ENCODE results near the gene HNRNPU. TPM values are rescaled to one million over a fixed set of nuclear protein-coding genes. Genes with fewer than 3 reads are reported as not detected.

HNRNPU gene
- total and polyA plus RNA-seq, 2 of the 13 experiments (the other 11 are each of a cell fraction or from before 2014, with no cell fraction given), result 101 to 508 TPM

- ATAC-seq, result no peak
- no peak for TF ChIP-seq RARA (CRISPR knock-in tag; IDR thresholded peaks at IDR 0.05)
- FAIRE-seq, result no peak
- ChIA-PET CTCF (ENCODE audit: low intra/inter-chr PET ratio, low total read pairs) (no interaction called here), POLR2A (interaction anchor here (1.1 to 8.0 kb wide), 7 partner anchors 9 to 199 kb away, joined by 3 to 163 read pairs (median 7); partner anchors contain the start of gene COX20)
- DNase-seq (ENCODE audit: low spot score), result no peak
- WGBS (ENCODE audit: low lambda C conversion rate), result 0% methylated on average over 2 of the region's 2 CpGs
- peaks cover 61% of the 10 kb centered on the region for H4K20me1 ChIP-seq (ENCODE audit: insufficient read depth, low read length)
- H3K4me1 ChIP-seq (ENCODE audit: insufficient read depth, low read length), result peaks cover 60% of the 10 kb centered on the region
- in situ Hi-C loops (cut with HindIII; ENCODE audit: extremely low pct_ligation_motif_present, low pct_unique_long_range_greater_than_20kb), result loop anchor here (5.0 kb wide), 2 partner anchors 111 to 181 kb away; no protein-coding TSS in a partner anchor
- peak overlapping the region; percentile 76 for H3K27ac ChIP-seq (ENCODE audit: extremely low read length, insufficient read depth, low read length)
- no peaks in the 10 kb centered on the region for H3K9me3 ChIP-seq (ENCODE audit: low read length)
- no peak overlapping the region for H2AFZ ChIP-seq (ENCODE audit: low read length)
- H3K79me2 ChIP-seq (ENCODE audit: insufficient read depth, low read length), result peaks cover 76% of the 10 kb centered on the region
- peaks cover 8 to 50% of the 10 kb centered on the region in 2 experiments for H3K36me3 ChIP-seq (replicated peaks in 1 of 2; ENCODE audit: control insufficient read depth in 1 of 2, insufficient read depth in 2 of 2, low read length in 2 of 2)
- H3K27me3 ChIP-seq (ENCODE audit: control insufficient read depth in 1 of 2, insufficient read depth in 2 of 2, low read length in 2 of 2), result no peaks in the 10 kb centered on the region; a peak in 1 of 5 replicates
- intact Hi-C loops (cut with micrococcal nuclease; ENCODE audit: unreplicated experiment), result loop anchor here (1.0 to 5.0 kb wide), 2 partner anchors 60 to 209 kb away; partner anchors contain the start of gene DESI2
- peak overlapping the region; percentile 87 for H3K9ac ChIP-seq (ENCODE audit: insufficient read depth, low read depth, low read length)
- peak overlapping the region; percentile 92 for H3K4me2 ChIP-seq (ENCODE audit: low read depth, low read length)
- BruUV-seq (replicated peaks), result TSS peak; percentile 45
- H3K4me3 ChIP-seq (replicated peaks in 1 of 3; ENCODE audit: insufficient read depth in 1 of 3, low read depth in 2 of 3, low read length in 3 of 3), result peak overlapping the region; percentile 62 to 97 (median 81)
Measured at GRCh38 chr1:244861683-244862082, 2.7 kb downstream of the HNRNPU start.

- Histone ChIP-seq H3K9me3 (ENCODE audit: low read length) (no peaks in the 10 kb centered on the region), H3K4me3 (replicated peaks in 1 of 3; ENCODE audit: insufficient read depth in 1 of 3, low read depth in 2 of 3, low read length in 3 of 3) (peak overlapping the region; percentile 62 to 97 (median 81); a peak in 5 of 6 replicates), H3K27ac (ENCODE audit: extremely low read length, insufficient read depth, low read length) (no peak overlapping the region), H4K20me1 (ENCODE audit: insufficient read depth, low read length) (peaks cover 61% of the 10 kb centered on the region), H3K4me2 (ENCODE audit: low read depth, low read length) (peak overlapping the region; percentile 92), H3K36me3 (replicated peaks in 1 of 2; ENCODE audit: control insufficient read depth in 1 of 2, insufficient read depth in 2 of 2, low read length in 2 of 2) (peaks cover 13 to 56% of the 10 kb centered on the region in 2 experiments), H3K9ac (ENCODE audit: insufficient read depth, low read depth, low read length) (peak overlapping the region; percentile 87), H2AFZ (ENCODE audit: low read length) (no peak overlapping the region), H3K4me1 (ENCODE audit: insufficient read depth, low read length) (peaks cover 54% of the 10 kb centered on the region), H3K27me3 (ENCODE audit: control insufficient read depth in 1 of 2, insufficient read depth in 2 of 2, low read length in 2 of 2) (no peaks in the 10 kb centered on the region; a peak in 1 of 5 replicates), H3K79me2 (ENCODE audit: insufficient read depth, low read length) (peaks cover 81% of the 10 kb centered on the region)
- DNase-seq (ENCODE audit: low spot score), result no peak
- no peak for FAIRE-seq
- ChIA-PET CTCF (ENCODE audit: low intra/inter-chr PET ratio, low total read pairs) (no interaction called here), POLR2A (interaction anchor here (0.9 to 8.0 kb wide), 7 partner anchors 9 to 200 kb away, joined by 3 to 163 read pairs (median 7); partner anchors contain the start of gene COX20)
- intact Hi-C loops (cut with micrococcal nuclease; ENCODE audit: unreplicated experiment), result loop anchor here (1.0 to 5.0 kb wide), 2 partner anchors 60 to 209 kb away; partner anchors contain the start of gene DESI2
- in situ Hi-C loops (cut with HindIII; ENCODE audit: extremely low pct_ligation_motif_present, low pct_unique_long_range_greater_than_20kb), result loop anchor here (5.0 kb wide), 2 partner anchors 111 to 181 kb away; no protein-coding TSS in a partner anchor
- no peak for ATAC-seq
- WGBS (ENCODE audit: low lambda C conversion rate), result 4% methylated on average over 2 of the region's 2 CpGs
- no TSS peak for BruUV-seq (replicated peaks)
- TF ChIP-seq NFYB (CRISPR knock-in tag; IDR thresholded peaks at IDR 0.05), result no peak
- no peak for TF ChIP-seq CERS6 (CRISPR knock-in tag; IDR thresholded peaks at IDR 0.05)
- TF ChIP-seq SIN3B (IDR thresholded peaks at IDR 0.05; ENCODE audit: low read length), result no peak
- no peak for TF ChIP-seq ATM (IDR thresholded peaks at IDR 0.05; ENCODE audit: borderline replicate concordance)
- TF ChIP-seq ZNF615 (CRISPR knock-in tag; IDR thresholded peaks at IDR 0.05; ENCODE audit: borderline replicate concordance), result no peak
- TF ChIP-seq ZSCAN25 (CRISPR knock-in tag; IDR thresholded peaks at IDR 0.05), result no peak
- no peak for TF ChIP-seq NR2F6 (IDR thresholded peaks at IDR 0.05)
- no peak for TF ChIP-seq NR2F6 (CRISPR knock-in tag; IDR thresholded peaks at IDR 0.05)
- no peak for TF ChIP-seq PHF8 (CRISPR knock-in tag; IDR thresholded peaks at IDR 0.05)
- no peak for TF ChIP-seq NKX3-1 (CRISPR knock-in tag; IDR thresholded peaks at IDR 0.05)
- no peak for TF ChIP-seq BRD4 (CRISPR knock-in tag; IDR thresholded peaks at IDR 0.05)
Measured at GRCh38 chr1:244860914-244861610, 3.3 kb downstream of the HNRNPU start.

Measured in HepG2 (cell line).